Measurements from ENCODE around the gene PTTG1IP2. TPM values are rescaled to one million over a fixed set of nuclear protein-coding genes. Genes with fewer than 3 reads are reported as not detected.

The PTTG1IP2 gene
- total and polyA plus RNA-seq, 9 of the 15 experiments (the other 6 are each of a cell fraction or from before 2014, with no cell fraction given), result not detected

DNA sequence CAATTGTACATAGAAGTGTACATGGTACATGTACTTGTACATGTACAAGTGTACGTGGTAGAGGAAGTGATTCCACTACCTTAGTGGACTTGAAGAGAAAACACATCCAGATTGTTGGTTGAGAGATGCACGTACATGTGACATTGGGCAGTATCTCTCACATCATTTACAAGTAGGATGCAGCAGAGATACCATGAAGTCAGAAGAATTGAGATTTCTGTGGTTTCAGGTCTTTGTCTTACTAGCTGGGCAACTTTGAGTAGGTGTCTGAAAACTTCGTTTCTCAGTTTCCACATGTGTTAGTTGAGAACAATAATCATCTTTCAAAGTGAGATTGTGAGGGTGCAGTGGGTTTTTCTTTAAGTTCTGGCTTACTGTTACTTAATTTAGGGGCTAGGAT is 44.7 kb upstream of the PTTG1IP2 start:
- H3K27ac ChIP-seq (ENCODE audit: extremely low read depth, low read depth, low read length), result no peak overlapping the region
- H2AFZ ChIP-seq (ENCODE audit: low read depth, low read length), result no peak overlapping the region
- BruUV-seq (replicated peaks), result no TSS peak
- no peak overlapping the region for H3K4me3 ChIP-seq
- WGBS (ENCODE audit: insufficient coverage, low coverage, missing lambda C conversion rate), result 9% methylated on average over 3 of the region's 3 CpGs
- POLR2A ChIA-PET, result interaction anchor here (1.0 kb wide), 1 partner anchor 14 kb away, joined by 3 read pairs; no protein-coding TSS in a partner anchor
- TF ChIP-seq THRAP3 (IDR thresholded peaks at IDR 0.05; ENCODE audit: borderline replicate concordance) (no peak), ZFP36 (IDR thresholded peaks at IDR 0.05; ENCODE audit: low read depth, low read length, partially characterized antibody) (no peak), FOXA3 (CRISPR knock-in tag; conservative IDR thresholded peaks at IDR 0.05 in 1 of 2, IDR thresholded peaks at IDR 0.05 in 1 of 2) (no peak), NCOA6 (IDR thresholded peaks at IDR 0.05) (no peak), MEF2A (IDR thresholded peaks at IDR 0.05; ENCODE audit: control insufficient read depth, low read depth, low read length) (no peak), TAF15 (IDR thresholded peaks at IDR 0.05; ENCODE audit: low read depth, low read length) (no peak), MCM2 (IDR thresholded peaks at IDR 0.05; ENCODE audit: low read depth) (no peak), TRIM28 (IDR thresholded peaks at IDR 0.05) (no peak)
- no peak for DNase-seq (ENCODE audit: extremely low read depth in 1 of 4, low spot score in 3 of 4)
- no peaks in the 10 kb centered on the region for H3K9me1 ChIP-seq (ENCODE audit: control insufficient read depth, insufficient read depth, low read length)
- no peak overlapping the region for H3K4me2 ChIP-seq (ENCODE audit: insufficient read depth, low read length)
- CTCF ChIA-PET (ENCODE audit: low intra/inter-chr PET ratio), result no interaction called here
- H3K9me3 ChIP-seq (replicated peaks; ENCODE audit: control insufficient read depth, insufficient read depth, low read depth, low read length), result no peaks in the 10 kb centered on the region
- ATAC-seq, result no peak
- H3K79me2 ChIP-seq (ENCODE audit: control insufficient read depth, insufficient read depth, low read length), result no peaks in the 10 kb centered on the region
- H3K9ac ChIP-seq (ENCODE audit: insufficient read depth in 1 of 2, low read depth in 2 of 2, low read length in 2 of 2), result no peak overlapping the region
- no peak for FAIRE-seq
- no peaks in the 10 kb centered on the region for H3K4me1 ChIP-seq (replicated peaks in 1 of 2; ENCODE audit: control insufficient read depth in 2 of 2, insufficient read depth in 2 of 2, low read length in 2 of 2)
- no peaks in the 10 kb centered on the region; a peak in 1 of 5 replicates for H3K27me3 ChIP-seq (ENCODE audit: control insufficient read depth in 2 of 2, insufficient read depth in 2 of 2, low read length in 2 of 2)
- intact Hi-C loops (cut with micrococcal nuclease), result no loop called here
- in situ Hi-C loops (cut with MboI), result no loop called here
- no peaks in the 10 kb centered on the region for H4K20me1 ChIP-seq (replicated peaks; ENCODE audit: control insufficient read depth, insufficient read depth, low read length)
- H3K36me3 ChIP-seq (ENCODE audit: control insufficient read depth, insufficient read depth, low read length), result no peaks in the 10 kb centered on the region
